GM19324 (cell line): Measurements from ENCODE around the gene DUS2.
"Not testable (repeated sequence)": the region's sequence is repeated elsewhere in the genome, so short reads cannot be mapped to it uniquely, and the experiment has no call there.

ENCODE experiments used
- ATAC-seq: cut with Tn5 transposase; IDR thresholded peaks from one replicate; pipeline ENCODE4 v1.9.1; 2021; ENCODE audit warnings: mild to moderate bottlenecking, moderate library complexity; ENCODE audit not compliant: unreplicated experiment, low FRiP score

The DUS2 gene

DNA sequence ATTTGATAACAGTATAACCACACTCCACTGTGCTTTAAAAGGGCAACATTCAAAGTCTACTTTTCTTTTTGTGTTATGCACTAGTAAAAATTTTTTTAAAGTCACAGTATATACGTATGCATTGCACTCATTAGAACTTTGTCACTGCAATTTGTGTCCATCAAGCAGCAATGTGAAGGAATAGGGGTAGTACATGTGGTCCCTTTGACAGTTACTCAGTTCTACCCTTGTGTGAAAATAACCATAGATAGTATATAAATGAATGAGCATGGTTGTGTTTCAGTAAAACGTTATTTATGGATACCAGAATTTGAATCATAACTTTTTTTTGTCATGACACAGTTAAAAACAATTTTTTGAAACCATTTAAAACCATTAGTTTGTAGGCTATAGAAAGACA lies 92.8 kb downstream of the DUS2 start:
- ATAC-seq: no peak

DNA sequence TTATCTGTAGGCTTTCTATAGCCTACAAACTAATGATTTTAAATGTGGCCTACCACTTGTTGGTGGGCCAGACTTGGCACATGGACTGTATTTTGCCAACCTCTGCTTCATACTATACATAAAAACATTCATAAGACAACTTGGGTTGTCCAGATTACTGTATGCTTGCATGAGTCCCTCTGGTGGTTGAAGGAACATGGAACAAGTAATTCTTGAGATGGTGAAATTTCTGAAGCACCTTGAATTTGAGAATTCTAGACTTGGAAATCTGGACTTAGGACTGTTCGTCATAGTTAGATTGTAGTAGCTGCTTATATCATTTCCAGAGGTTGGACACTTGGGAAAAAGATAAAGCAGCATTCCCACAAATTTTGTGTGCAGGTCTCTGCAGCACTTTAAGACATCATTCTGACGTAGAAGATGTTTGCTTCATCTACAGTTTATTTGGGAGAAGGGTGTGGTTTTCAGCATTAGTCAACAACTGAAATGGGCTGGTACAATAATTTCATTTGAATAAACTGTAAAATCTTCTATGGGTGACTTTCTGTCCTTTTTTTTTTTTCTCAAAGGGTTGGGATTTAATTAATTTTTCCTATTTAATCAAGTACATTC lies 93.3 kb downstream of the DUS2 start:
- no peak for ATAC-seq

- ATAC-seq: no peak
Measured at GRCh38 chr16:68117884-68118283, 94.8 kb downstream of the DUS2 start.

DNA sequence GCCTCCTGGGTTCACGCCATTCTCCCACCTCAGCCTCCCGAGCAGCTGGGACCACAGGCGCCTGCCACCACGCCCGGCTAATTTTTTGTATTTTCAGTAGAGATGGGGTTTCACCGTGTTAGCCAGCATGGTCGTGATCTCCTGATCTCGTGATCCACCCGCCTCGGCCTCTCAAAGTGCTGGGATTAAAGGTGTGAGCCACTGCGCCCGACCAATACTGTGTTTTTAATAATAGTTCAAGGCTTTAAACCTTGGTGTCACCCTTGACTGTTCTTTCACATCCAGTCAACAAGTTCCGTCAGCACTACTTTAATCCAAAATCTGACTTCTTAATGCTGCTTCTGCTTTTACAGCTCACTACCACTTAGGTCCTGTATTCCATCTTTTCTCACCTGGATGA lies 95.9 kb downstream of the DUS2 start:
- not testable (repeated sequence) for ATAC-seq

DNA sequence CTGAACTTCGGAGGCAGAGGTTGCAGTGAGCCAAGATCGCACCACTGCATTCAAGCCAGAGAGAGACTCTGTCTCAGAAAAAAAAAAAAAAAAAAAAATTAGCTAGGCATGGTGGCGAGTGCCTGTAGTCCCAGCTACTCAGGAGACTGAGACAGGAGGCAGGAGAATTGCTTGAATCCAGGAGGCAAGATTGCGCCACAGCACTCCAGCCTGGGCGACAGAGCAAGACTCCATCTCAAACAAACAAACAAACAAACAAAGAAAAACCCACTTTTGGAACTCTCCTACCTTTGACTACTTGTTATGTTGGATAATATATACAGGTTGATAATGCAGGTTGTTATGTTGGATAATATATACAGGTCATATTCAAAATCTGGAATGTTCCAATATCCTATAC lies 97.4 kb downstream of the DUS2 start:
- ATAC-seq: not testable (repeated sequence)

DNA sequence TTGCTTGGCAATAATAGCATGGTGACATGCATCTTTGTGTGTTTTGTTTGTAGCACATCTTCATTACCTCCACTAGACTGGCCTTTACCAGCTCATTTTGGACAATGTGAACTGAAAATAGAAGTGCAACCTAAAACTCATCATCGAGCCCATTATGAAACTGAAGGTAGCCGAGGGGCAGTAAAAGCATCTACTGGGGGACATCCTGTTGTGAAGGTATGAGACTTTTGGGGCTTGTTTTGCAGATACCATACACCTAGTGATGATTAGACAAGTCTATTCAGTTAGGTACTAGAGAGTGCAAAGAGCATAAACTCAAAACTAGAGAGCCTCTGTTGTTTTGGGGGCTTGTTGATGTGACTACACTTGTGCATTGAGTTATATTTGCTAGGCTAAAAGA lies 103.3 kb downstream of the DUS2 start:
- ATAC-seq: peak; percentile 66

- no peak for ATAC-seq
Measured at GRCh38 chr16:68128577-68129305, 105.7 kb downstream of the DUS2 start.
